DOHH2 (cell line): ENCODE results near the gene SCAPER.

Experiments
- H3F3A ChIP-seq: fragments of 200-600 bp; sonication (generic), shearing (Covaris generic); 2 replicates; pipeline ENCODE4 v1.6.0; 2016; ENCODE audit warnings: antibody characterized with exemption, mild to moderate bottlenecking; ENCODE audit not compliant: control insufficient read depth, insufficient read depth
- H3K27ac ChIP-seq: fragments of 200-600 bp; sonication (generic); 2 replicates; pipeline ENCODE4 v1.5.1; 2014; ENCODE audit warnings: low read depth, mild to moderate bottlenecking, low read length, moderate library complexity
- H3K27me3 ChIP-seq: fragments of 200-600 bp; sonication (generic); 2 replicates; pipeline ENCODE4 v1.6.1; 2014; ENCODE audit warnings: mild to moderate bottlenecking, low read length, mixed read lengths; ENCODE audit not compliant: control insufficient read depth
- H3K36me3 ChIP-seq: fragments of 200-600 bp; sonication (generic); 2 replicates; pipeline ENCODE4 v1.6.1; 2014; ENCODE audit warnings: mild to moderate bottlenecking, low read length, moderate library complexity, mixed read lengths; ENCODE audit not compliant: control insufficient read depth
- H3K4me1 ChIP-seq: fragments of 200-600 bp; sonication (generic); 2 replicates; pipeline ENCODE4 v1.6.1; 2014; ENCODE audit warnings: mild to moderate bottlenecking, low read length, mixed read lengths; ENCODE audit not compliant: control insufficient read depth
- H3K4me2 ChIP-seq: fragments of 200-600 bp; sonication (generic); 2 replicates; pipeline ENCODE4 v1.6.0; 2014; ENCODE audit warnings: mild to moderate bottlenecking, low read length, moderate library complexity
- H3K4me3 ChIP-seq: fragments of 200-600 bp; sonication (generic); 2 replicates; pipeline ENCODE4 v1.5.1; 2014; ENCODE audit warnings: mild to moderate bottlenecking, low read length, mixed read lengths
- H3K79me2 ChIP-seq: fragments of 200-600 bp; sonication (generic); 2 replicates; pipeline ENCODE4 v1.6.1; 2014; ENCODE audit warnings: mild to moderate bottlenecking, low read length, mixed read lengths; ENCODE audit not compliant: control insufficient read depth
- H3K9me2 ChIP-seq: fragments of 200-600 bp; sonication (generic); replicated peaks from 2 replicates; pipeline ENCODE4 v1.6.1; 2014; ENCODE audit warnings: mild to moderate bottlenecking, low read length, mixed read lengths; ENCODE audit not compliant: control insufficient read depth
- H3K9me3 ChIP-seq: fragments of 200-600 bp; sonication (generic); 2 replicates; pipeline ENCODE4 v1.6.1; 2014; ENCODE audit warnings: antibody characterized with exemption, low read length, mixed read lengths; ENCODE audit not compliant: control insufficient read depth, insufficient read depth
- H4K20me1 ChIP-seq: fragments of 200-600 bp; sonication (generic); 2 replicates; pipeline ENCODE4 v1.6.0; 2014; ENCODE audit warnings: low read depth, mild to moderate bottlenecking, antibody characterized with exemption, low read length, moderate library complexity; ENCODE audit not compliant: control insufficient read depth, insufficient read depth
- CTCF ChIP-seq: fragments of 200-600 bp; sonication (generic); IDR thresholded peaks from one replicate; pipeline ENCODE4 v1.5.1; 2014; ENCODE audit warnings: antibody characterized with exemption, mild to moderate bottlenecking, low read depth, low read length; ENCODE audit not compliant: poor library complexity, severe bottlenecking
- EZH2phosphoT487 ChIP-seq: fragments of 200-600 bp; sonication (generic); IDR thresholded peaks from 2 replicates; pipeline ENCODE4 v1.6.1; 2017; ENCODE audit warnings: borderline replicate concordance, mild to moderate bottlenecking, antibody characterized with exemption, low read length, moderate library complexity, mixed read lengths

The SCAPER gene

GRCh38 chr15:76642671-76643070 lies 262.5 kb downstream of the SCAPER start:
- no peak overlapping the region for H3K27ac ChIP-seq
- no peaks in the 10 kb centered on the region for H3K4me1 ChIP-seq
- no peaks in the 10 kb centered on the region for H3K9me2 ChIP-seq
- no peaks in the 10 kb centered on the region for H3K9me3 ChIP-seq
- no peaks in the 10 kb centered on the region for H3K79me2 ChIP-seq
- H3F3A ChIP-seq = no peaks in the 10 kb centered on the region
- no peaks in the 10 kb centered on the region for H3K27me3 ChIP-seq
- no peak overlapping the region for H3K4me3 ChIP-seq
- H3K36me3 ChIP-seq = no peaks in the 10 kb centered on the region
- H4K20me1 ChIP-seq = no peaks in the 10 kb centered on the region
- TF ChIP-seq CTCF (peak; percentile 46), EZH2phosphoT487 (no peak)
- no peak overlapping the region for H3K4me2 ChIP-seq

- TF ChIP-seq EZH2phosphoT487 (no peak), CTCF (no peak)
- no peak overlapping the region for H3K4me2 ChIP-seq
- no peaks in the 10 kb centered on the region for H3K79me2 ChIP-seq
- H3K4me3 ChIP-seq = no peak overlapping the region
- H3K27me3 ChIP-seq = no peaks in the 10 kb centered on the region
- no peaks in the 10 kb centered on the region for H3K9me2 ChIP-seq
- H3F3A ChIP-seq = no peaks in the 10 kb centered on the region
- H4K20me1 ChIP-seq = no peaks in the 10 kb centered on the region
- no peaks in the 10 kb centered on the region for H3K36me3 ChIP-seq
- H3K9me3 ChIP-seq = no peaks in the 10 kb centered on the region
- no peak overlapping the region for H3K27ac ChIP-seq
- H3K4me1 ChIP-seq = no peaks in the 10 kb centered on the region
These were observed 268.0 kb downstream of the SCAPER start for GRCh38 chr15:76637166-76637565.

- Histone ChIP-seq H3K4me1 (no peaks in the 10 kb centered on the region), H3K36me3 (no peaks in the 10 kb centered on the region), H3K27ac (no peak overlapping the region), H3K27me3 (no peaks in the 10 kb centered on the region), H3K4me2 (no peak overlapping the region), H3K79me2 (no peaks in the 10 kb centered on the region), H3K9me3 (no peaks in the 10 kb centered on the region), H3K9me2 (no peaks in the 10 kb centered on the region), H3K4me3 (no peak overlapping the region), H3F3A (no peaks in the 10 kb centered on the region), H4K20me1 (no peaks in the 10 kb centered on the region)
- TF ChIP-seq CTCF (no peak), EZH2phosphoT487 (no peak)
These were observed 269.1 kb downstream of the SCAPER start for GRCh38 chr15:76636059-76636458.

- H3K27me3 ChIP-seq = no peaks in the 10 kb centered on the region
- TF ChIP-seq CTCF = no peak
- no peak for TF ChIP-seq EZH2phosphoT487
- no peaks in the 10 kb centered on the region for H4K20me1 ChIP-seq
- H3K9me2 ChIP-seq = no peaks in the 10 kb centered on the region
- no peaks in the 10 kb centered on the region for H3K36me3 ChIP-seq
- H3K79me2 ChIP-seq = no peaks in the 10 kb centered on the region
- no peak overlapping the region for H3K4me2 ChIP-seq
- H3K4me1 ChIP-seq = no peaks in the 10 kb centered on the region
- H3K27ac ChIP-seq = no peak overlapping the region
- H3K4me3 ChIP-seq = no peak overlapping the region
- H3F3A ChIP-seq = no peaks in the 10 kb centered on the region
- H3K9me3 ChIP-seq = no peaks in the 10 kb centered on the region
These were observed 278.5 kb downstream of the SCAPER start for GRCh38 chr15:76626611-76627010.
